Gastrocnemius medialis (tissue), 4 donors: Measurements from ENCODE around the gene KLF8. TPM values are rescaled to one million over a fixed set of nuclear protein-coding genes. Genes with fewer than 3 reads are reported as not detected.

Source experiments
- ATAC-seq, 2 donors: fragments of 150-250 bp; one replicate each; pipeline ENCODE4 v1.9.1; 2016
- DNase-seq, 2 donors: peaks; one replicate each; pipeline ENCODE4 v3.0.0-alpha.2; 2019
- H3K27ac ChIP-seq, 4 donors: fragments of 200-600 bp; sonication (generic); 1 replicate in 1 of 4; 2 replicates in 3 of 4; pipeline ENCODE4 v1.5.1; 2016 to 2018; ENCODE audit warnings: mild to moderate bottlenecking in 2 of 4, moderate library complexity in 1 of 4
- H3K27me3 ChIP-seq, 3 donors: fragments of 200-600 bp; sonication (generic) in 2 of 3; 1 replicate in 1 of 3; 2 replicates in 2 of 3; pipeline versions ENCODE4 v1.5.1 to v1.6.0; 2016 to 2019; ENCODE audit warnings: mild to moderate bottlenecking in 1 of 3, moderate library complexity in 1 of 3
- H3K36me3 ChIP-seq, 2 donors: fragments of 200-600 bp; sonication (generic) in 1 of 2; one replicate each; pipeline ENCODE4 v1.5.1; 2017 to 2018
- H3K4me1 ChIP-seq, 2 donors: fragments of 200-600 bp; sonication (generic) in 1 of 2; one replicate each; pipeline ENCODE4 v1.5.1; 2016 to 2017; ENCODE audit warnings: mild to moderate bottlenecking in 2 of 2
- H3K4me3 ChIP-seq, 4 donors: fragments of 200-600 bp; sonication (generic) in 3 of 4; 1 replicate in 1 of 4; 2 replicates in 3 of 4; pipeline ENCODE4 v1.5.1; 2016 to 2019; ENCODE audit warnings: mild to moderate bottlenecking in 2 of 4
- H3K9me3 ChIP-seq, 3 donors: fragments of 200-600 bp; sonication (generic) in 2 of 3; 1 replicate in 1 of 3; 2 replicates in 2 of 3; pipeline ENCODE4 v1.5.1; 2016 to 2019
- CTCF ChIP-seq, 5 experiments: fragments of 450-650 bp in 3 of 5; fragments of 200-600 bp in 2 of 5; sonication (generic) in 2 of 5; IDR thresholded peaks in 4 of 5; conservative IDR thresholded peaks in 1 of 5; 1 replicate in 4 of 5; 2 replicates in 1 of 5; pipeline ENCODE4 v1.5.1; 2016 to 2019; ENCODE audit warnings: antibody characterized with exemption in 5 of 5, mild to moderate bottlenecking in 3 of 5, moderate library complexity in 3 of 5
- POLR2A ChIP-seq, 2 donors: fragments of 450-650 bp; IDR thresholded peaks; one replicate each; pipeline ENCODE4 v1.6.1; 2017; ENCODE audit warnings: antibody characterized with exemption in 2 of 2, mild to moderate bottlenecking in 2 of 2, moderate library complexity in 2 of 2
- in situ Hi-C, 4 donors: fragments of 200-750 bp; cut with MboI; loops; one replicate each; pipeline versions ENCODE4 v1.15.0 to v1.8.0; 2017; ENCODE audit warnings: low sequenced_read_pairs in 4 of 4
- intact Hi-C: fragments of 100-400 bp; cut with DNase I; formaldehyde crosslinking; loops from one replicate; pipeline ENCODE4 v1.15.1; 2023; ENCODE audit warnings: low total_unique reads
- total RNA-seq, 4 donors: library from RNA; depleted of rRNA; stranded (reverse); fragments of >200 nt; gene quantifications; one replicate each; pipeline versions ENCODE4 v1.1.0 to v1.2.3, GENCODE V29; 2016

The KLF8 gene
- total RNA-seq, 4 donors from 2014 or later, result 0.70 to 4.2 (median 3.3) TPM

- no peaks in the 10 kb centered on the region for H3K9me3 ChIP-seq
- no peaks in the 10 kb centered on the region for H3K4me1 ChIP-seq
- peaks cover 0 to 3% (median 0%) of the 10 kb centered on the region in 3 donors for H3K27me3 ChIP-seq
- no peak for TF ChIP-seq POLR2A (IDR thresholded peaks at IDR 0.05)
- no peak for TF ChIP-seq CTCF (IDR thresholded peaks at IDR 0.05 in 4 of 5, conservative IDR thresholded peaks at IDR 0.05 in 1 of 5)
- in situ Hi-C loops (no loop called here), intact Hi-C loops (no loop called here)
- DNase-seq (no peak), ATAC-seq (no peak)
- no peaks in the 10 kb centered on the region for H3K36me3 ChIP-seq
- H3K27ac ChIP-seq, result no peak overlapping the region
- H3K4me3 ChIP-seq, result no peak overlapping the region
Observed at GRCh38 chrX:56221101-56221500, 11.1 kb upstream of the KLF8 start.

- peaks cover 0 to 3% (median 0%) of the 10 kb centered on the region in 3 donors for H3K27me3 ChIP-seq
- intact Hi-C loops (no loop called here), in situ Hi-C loops (no loop called here)
- no peak for DNase-seq
- no peaks in the 10 kb centered on the region for H3K9me3 ChIP-seq
- no peak for ATAC-seq
- no peak overlapping the region for H3K27ac ChIP-seq
- TF ChIP-seq POLR2A (IDR thresholded peaks at IDR 0.05) (no peak), CTCF (IDR thresholded peaks at IDR 0.05 in 4 of 5, conservative IDR thresholded peaks at IDR 0.05 in 1 of 5) (no peak)
- no peaks in the 10 kb centered on the region for H3K4me1 ChIP-seq
- H3K36me3 ChIP-seq, result no peaks in the 10 kb centered on the region
- no peak overlapping the region for H3K4me3 ChIP-seq
Observed at GRCh38 chrX:56222473-56223000, 9.6 kb upstream of the KLF8 start.

- Histone ChIP-seq H3K4me1 (peaks cover 0 to 3% of the 10 kb centered on the region in 2 donors), H3K27ac (no peak overlapping the region), H3K4me3 (no peak overlapping the region), H3K36me3 (no peaks in the 10 kb centered on the region), H3K27me3 (no peaks in the 10 kb centered on the region), H3K9me3 (no peaks in the 10 kb centered on the region)
- ATAC-seq, result no peak
- TF ChIP-seq POLR2A (IDR thresholded peaks at IDR 0.05) (no peak), CTCF (IDR thresholded peaks at IDR 0.05 in 4 of 5, conservative IDR thresholded peaks at IDR 0.05 in 1 of 5) (no peak)
- intact Hi-C loops, result no loop called here
- no peak for DNase-seq
- in situ Hi-C loops, result loop anchor here in 1 of 4 donors (25.0 kb wide), 2 partner anchors 490 to 510 kb away; partner anchors contain the start of gene NBDY
Observed at GRCh38 chrX:56226980-56227379, 5.2 kb upstream of the KLF8 start.

GRCh38 chrX:56228914-56229313, 3.2 kb upstream of the KLF8 start:
- Histone ChIP-seq H3K4me1 (peaks cover 0 to 3% of the 10 kb centered on the region in 2 donors), H3K27me3 (peaks cover 0 to 3% (median 0%) of the 10 kb centered on the region in 3 donors), H3K4me3 (no peak overlapping the region), H3K27ac (peak overlapping the region in 3 of 4 donors; percentile 5 to 46 (median 39)), H3K9me3 (no peaks in the 10 kb centered on the region), H3K36me3 (no peaks in the 10 kb centered on the region)
- ATAC-seq (no peak), DNase-seq (no peak)
- intact Hi-C loops, result no loop called here
- in situ Hi-C loops, result loop anchor here in 1 of 4 donors (25.0 kb wide), 2 partner anchors 492 to 508 kb away; partner anchors contain the start of gene NBDY
- TF ChIP-seq POLR2A (IDR thresholded peaks at IDR 0.05) (no peak), CTCF (IDR thresholded peaks at IDR 0.05 in 4 of 5, conservative IDR thresholded peaks at IDR 0.05 in 1 of 5) (no peak)
